HT1080 (cell line): Measurements from ENCODE around the gene HAUS3. TPM values are rescaled to one million over a fixed set of nuclear protein-coding genes. Genes with fewer than 3 reads are reported as not detected.
A peak's percentile ranks its signal among the peaks of the same experiment; 100 is the strongest.

Source experiments
- DNase-seq: peaks from one replicate; pipeline ENCODE4 v3.0.0-alpha.2; 2015; ENCODE audit warnings: low read depth
- total RNA-seq: library from RNA; depleted of rRNA; stranded (reverse); fragments of >200 nt; shearing (Covaris generic); gene quantifications from 2 replicates; pipeline ENCODE4 v1.2.3, GENCODE V29; 2014

HAUS3 gene
- total RNA-seq, 1 experiment from 2014 or later = 16.7 TPM

DNA sequence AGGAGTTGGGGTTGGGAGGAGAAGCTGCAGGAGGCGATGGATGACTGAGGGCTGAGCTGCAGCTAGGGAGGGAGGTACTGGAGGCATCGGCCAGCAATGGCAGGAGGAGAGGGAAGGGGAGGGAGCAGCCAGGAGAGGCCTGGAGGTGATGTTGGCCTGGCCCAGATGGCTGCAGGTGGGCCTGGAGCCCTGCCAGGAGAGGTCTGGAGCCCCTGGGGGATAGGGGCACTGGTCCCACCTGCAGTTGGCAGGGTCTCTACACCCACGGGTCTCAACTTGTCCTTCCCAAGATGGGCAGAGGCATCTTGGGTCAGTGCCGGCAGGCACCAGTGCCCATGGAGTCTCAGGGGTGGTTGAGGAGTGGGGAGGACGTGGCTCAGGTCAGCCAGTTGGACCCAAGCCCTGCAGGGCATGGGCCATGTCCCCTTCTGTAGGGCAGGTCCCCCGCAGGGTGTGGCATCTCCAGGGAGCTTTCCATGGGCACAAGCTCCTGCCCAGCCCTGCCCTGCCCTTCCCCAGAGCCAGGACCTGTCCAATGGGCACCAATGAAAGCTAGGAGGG, 22.6 kb upstream of the HAUS3 start:
- no peak for DNase-seq

DNA sequence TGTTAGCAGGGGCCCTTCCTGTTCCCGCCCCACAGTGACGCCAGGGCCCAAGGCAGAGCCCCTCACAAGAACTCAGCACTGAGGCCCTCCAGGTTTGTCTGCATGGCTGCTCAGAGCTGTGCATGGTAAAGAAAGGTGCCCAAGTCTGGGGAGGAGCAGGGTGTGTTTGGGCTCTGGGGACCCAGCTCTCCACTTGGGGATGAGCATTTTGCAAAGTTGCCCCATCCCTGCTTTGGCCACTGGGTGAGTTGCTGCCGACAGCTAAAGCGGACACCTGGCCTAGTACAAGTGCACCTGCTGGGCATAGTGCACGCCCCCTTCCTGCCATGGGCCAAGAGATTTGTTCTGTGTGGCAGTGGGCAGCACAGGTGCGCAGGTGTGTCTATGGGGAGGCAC, 22.0 kb upstream of the HAUS3 start:
- DNase-seq = no peak

DNA sequence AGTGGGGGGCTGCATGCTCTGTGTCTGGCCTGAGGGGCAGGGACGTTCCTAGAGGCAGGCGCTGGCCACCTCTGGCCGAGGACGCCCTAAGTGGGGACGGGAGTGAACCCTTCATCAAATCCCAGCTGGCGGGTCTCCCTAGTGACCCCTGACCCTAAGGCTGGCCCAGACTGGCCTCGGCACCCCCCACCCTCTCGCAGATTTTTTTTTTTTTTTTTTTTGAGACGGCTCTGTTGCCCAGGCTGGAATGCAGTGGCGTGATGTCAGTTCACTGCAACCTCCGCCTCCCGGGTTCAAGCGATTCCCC, 21.0 kb upstream of the HAUS3 start:
- DNase-seq = no peak

DNA sequence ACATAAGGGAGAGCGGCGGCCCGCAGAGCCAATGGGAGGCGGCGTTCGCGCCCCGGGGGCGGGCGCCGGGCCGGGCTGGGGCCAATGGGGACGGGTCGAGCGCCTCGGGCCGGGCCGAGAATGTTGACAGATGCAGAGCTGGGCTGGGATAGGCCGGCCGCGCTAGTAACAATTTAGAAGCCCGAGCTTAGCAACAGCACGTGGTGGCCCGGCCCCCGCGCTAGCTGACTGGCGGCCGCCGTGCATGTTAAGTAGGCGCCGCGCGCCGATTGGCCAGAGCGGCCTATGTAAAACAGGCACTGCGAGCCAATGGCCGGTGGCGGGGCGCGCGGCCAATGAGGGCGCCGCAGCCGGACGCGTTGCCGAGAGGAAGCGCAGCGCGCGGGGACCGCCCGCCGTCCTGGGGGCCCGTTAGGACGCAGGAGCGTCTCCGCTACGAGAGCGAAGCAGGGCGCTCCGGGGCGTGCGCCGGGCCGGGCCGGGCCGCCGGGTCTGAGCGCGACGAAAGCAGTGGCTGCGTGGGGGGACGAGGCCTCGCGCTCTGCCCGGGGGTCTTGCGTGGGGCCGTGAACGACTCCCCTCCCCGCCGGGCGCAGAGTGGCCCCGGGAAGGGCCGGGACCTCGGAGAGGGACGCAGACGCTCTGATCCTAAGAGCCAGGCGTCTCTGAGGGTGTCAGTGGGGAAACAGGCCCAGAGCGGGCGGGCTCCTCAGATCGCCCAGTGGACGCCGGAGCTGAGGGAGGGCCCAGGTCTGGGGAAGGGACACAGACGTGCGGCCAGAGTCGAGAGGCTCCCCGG, 20.4 kb upstream of the HAUS3 start:
- DNase-seq = peak; percentile 100

DNA sequence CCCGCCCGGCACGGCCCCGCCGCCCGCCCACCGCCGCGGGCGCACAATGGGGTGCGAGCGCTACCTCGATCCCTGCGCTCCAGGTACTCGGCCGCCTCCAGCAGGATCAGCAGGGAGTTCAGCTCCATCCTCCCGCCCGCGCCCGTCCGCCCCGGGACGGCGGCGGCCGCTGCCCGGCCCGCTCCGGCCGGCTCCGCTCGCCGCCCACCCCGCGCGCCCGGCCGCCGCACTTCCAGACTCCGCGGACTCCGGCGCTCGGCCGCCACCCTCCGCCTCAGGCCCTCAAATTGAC, 19.9 kb upstream of the HAUS3 start, which contains the start of gene MXD4:
MXD4 (minus strand) TSS at position 257 of the 292 bp plus-strand sequence; CDS start at position 128, 129 bp downstream.
- no peak for DNase-seq

DNA sequence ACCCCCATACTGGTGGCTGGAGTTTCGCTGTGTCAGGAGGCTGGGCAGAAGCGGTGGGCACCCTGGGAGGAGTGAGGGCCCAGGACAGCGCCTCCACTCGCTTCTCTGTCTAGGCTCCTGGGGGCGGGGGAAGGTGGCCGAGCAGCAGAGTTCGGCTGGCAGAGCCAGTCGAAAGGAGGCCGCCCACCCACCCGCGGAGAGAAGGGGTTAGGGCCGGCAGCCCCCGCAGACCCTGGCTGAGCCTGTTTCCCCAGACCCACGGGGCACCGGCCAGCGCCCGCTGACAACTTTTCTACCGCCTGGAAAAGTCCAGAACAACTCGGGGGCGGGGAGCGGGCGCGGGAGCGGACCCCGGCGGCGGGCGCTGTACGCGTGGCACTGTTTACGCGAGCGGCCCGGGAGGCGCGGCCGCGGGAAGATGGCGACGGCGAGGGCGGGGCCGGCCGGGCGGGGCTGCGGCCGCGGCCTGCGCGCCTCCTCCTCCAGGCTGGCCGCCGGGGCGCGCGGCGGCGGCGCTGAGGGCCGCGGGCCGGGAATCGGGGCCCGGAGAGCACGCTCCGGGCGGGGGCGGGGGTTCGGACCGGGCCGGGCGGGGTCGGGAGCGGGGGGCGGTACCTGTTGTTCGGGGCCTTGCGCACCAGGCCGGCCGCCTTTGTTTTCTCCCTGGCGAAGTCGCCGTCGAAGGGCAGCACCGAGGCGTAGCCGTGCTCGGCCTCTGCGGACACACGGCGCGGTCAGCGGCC, 19.4 kb upstream of the HAUS3 start:
- DNase-seq = no peak

DNA sequence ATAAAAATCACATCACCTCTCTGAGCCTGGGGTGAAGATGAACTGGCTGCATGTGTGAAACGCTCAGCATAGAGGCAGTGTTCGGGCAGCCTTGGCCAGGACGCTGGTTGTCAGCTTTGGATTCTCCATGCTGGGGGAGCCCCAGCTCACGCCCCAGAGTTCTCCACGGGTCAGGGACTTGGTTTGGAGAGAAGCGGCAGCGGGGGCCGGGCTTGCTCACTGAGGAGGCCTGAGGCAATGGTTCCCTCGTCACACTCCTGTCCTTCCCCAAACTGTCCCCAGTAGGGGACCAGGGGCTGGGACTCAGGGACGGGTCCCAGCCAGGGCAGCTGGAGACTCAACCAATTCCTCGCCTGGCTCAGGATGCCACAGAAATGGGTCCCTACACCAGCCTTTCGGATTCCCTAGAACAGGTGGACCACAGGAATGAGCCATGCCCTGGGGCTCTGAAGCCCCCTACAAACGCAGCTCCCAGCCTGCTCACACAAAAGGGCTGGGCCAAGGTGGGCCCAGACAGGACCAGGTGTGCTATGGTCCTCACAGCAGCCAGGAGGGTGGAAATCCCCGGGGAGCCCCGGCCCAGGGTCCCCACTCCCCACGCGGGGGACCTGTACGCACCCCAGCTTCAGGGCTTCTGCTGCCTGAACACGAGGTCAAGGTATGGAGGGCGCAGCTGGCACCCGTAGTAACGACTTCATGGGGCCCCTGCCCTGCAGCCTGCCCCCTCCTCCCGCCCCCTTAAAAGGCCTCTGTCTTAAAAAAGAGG, 18.6 kb upstream of the HAUS3 start:
- no peak for DNase-seq

DNA sequence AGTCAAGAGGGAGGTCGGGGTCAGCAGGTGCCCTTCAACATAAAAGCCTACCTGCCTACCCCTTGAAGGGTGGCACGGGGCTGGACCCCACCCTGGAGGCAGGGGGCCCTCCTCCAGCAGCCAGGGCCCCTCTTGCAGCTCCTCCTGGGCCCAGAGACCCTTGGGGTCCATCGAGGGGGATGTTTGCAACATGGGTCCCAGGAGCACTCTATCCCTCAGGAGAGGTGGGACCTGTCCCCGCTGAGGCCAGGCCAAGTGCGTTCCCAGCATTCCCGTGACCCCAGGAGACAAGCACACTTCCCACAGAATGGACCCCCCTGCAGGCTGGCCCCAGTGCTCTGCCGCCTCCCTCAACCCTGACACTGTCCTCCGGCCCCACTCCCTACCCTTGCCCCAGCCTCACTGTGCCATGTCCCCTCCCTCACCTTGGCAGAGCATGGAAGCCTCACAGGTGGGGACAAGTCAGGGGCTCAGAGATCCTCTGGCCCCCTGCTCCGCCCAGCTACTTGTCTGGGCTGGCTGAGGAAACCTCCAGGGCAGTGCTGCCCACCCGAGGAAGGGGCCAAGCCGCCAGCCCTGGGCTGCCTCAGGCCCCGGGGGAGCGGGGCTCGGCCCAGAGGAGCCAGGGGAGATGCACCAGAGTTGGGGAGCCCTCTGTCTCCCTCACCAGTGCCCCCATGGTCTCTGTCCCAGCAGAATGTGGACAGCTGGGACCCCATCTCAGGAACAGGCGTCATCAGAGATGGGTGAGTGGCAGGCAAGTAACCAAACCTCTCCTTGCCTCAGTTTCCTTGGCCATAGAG, 17.8 kb upstream of the HAUS3 start:
- DNase-seq = no peak

DNA sequence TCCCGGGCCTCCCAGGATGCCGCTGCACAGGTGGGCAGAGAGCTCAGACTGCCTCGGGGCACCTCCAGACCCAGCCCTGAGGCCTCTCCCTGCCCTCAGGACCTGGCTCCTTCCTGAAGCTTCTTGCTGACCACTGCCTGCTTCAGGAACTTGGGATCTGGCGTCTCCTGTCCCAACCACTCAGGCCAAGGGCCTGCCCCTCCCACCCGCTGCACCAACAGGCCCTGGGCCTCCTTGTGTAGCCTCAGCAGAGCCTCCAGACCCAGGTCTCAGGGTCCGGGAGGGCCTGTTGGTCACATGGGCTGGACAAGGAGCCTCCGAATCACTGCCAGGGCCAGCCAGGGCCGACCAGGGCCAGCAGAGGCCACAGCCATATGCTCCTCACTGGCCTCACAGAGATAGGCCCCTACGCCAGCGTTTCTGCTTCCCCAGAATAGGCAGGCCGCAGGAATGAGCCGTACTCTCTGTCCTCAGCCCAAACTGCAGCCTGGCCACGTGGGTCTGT, 17.2 kb upstream of the HAUS3 start:
- no peak for DNase-seq

DNA sequence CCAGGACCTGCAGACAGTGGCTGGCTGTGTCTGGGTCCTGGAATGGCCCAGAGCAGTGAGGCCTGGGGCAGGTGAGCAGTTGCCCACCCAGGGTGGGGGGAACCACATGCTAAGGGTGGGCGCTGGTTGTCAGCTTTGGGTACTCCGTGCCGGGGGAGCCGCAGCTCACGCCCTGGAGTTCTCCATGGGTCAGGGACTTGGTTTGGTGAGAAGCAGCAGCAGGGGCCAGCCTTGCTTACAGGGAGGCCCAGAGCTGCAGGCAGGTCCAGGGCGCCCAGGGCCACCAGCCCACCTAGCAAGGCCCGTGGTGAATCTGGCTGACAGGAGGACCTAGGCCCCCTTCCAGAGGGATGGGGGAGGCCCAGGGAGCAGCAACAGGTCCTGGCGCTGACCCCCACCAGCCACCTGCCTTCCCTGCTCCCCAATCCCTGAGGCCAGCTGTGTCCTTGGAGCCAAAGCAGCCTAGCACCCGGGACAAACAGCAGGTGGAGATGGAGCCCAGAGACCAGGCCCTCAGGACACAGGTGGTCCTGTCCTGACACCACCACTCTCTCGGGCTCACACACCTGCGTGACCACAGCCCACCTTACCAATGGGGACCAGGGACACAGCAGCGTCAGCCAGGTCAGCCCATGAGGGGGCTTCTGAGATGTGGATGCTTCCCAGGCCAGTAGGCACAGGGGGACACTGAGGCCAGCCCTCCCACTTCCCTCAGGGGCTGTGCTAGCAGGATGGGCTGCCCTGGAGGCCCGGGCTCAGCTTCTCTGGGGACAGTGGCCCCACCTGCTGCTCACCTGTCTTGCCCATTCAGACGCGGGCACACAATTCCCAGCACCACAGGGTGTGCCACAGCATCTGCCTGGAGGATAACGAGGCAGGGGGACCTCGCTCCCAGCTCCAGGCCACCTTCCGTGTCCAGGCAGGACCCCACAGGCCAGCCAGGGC, 16.4 kb upstream of the HAUS3 start:
- DNase-seq = no peak

DNA sequence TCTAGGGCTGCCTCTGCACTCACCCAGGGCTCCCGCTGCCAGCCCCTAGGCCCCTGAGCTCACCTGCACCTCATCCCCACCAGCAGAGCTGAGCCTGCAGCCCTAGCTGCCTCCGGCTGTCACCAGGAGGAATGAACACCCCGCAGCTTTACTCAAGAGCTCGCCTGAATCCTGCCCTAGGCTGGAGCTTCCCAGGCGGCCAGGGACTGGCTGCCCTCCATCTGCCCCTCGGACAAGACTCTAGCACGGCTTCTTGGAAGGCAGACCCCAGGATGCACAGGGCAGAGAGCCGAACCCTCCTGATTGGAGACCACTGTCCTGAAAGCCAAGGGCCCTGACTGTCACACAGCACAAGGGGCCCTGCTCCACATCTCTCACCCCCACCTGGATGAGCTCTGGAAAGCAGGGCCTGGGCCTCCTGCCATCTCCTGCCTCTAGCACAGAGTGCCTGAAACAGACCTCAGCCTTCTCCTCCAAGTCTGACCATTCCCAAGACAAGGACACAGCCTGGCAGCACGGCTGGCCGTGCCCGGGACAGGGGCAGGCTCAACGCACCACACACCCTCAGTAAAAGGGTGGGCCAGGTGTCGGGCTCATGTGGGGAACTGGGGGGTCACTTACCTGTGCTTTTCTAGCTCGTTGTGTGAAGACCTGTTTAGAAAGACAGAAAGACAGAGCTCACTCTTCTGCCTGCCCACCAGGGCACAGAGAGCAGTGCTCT, 15.6 kb upstream of the HAUS3 start:
- no peak for DNase-seq

DNA sequence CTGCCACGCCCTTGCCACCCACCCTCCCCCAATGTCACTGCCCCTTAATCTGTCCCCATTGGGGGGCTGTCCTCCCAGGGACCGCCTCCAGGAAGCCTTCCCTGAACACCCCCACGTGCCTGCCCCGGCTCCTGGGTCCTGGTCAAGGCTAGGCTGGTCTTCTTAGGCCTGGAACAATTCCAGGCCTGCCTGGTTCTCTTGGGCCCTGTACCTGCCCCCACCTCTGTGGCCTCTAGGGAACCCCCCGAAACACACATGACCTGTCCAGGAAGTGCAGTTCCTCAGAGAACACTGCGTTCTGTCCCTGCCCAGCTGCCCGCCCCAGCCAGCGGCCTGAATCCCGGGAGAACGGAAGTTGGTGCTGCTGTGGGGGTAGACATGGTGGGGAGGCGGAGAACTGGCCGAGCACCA, 14.9 kb upstream of the HAUS3 start:
- DNase-seq = no peak

DNA sequence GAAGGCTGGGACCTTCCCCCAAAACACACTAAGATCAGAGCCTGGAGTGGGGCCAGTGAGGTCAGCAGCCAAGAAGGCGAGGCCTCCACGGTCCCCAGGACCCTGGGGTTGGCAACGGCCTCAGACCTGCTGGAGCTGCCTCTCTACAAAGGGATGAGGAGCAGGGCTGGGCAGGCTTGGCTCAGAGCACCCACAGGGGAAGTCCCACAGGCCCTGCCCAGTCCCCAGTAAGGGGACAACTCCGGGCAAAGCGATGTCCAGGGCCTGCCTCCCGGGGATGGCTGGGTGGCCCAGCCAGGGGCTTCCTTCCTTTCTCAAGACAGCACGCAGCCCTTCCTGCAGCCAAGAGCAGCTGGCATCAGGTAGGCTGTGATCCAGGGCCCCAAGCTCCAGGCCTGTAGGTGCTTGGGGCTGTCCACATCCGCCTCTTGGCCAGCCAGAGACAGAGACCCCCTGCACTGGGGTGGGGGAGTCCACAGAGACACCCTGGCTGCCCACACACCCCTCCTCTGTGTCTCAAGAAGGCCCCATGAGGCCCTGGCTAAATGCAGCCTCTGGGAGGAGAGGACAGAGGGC, 14.3 kb upstream of the HAUS3 start:
- no peak for DNase-seq

DNA sequence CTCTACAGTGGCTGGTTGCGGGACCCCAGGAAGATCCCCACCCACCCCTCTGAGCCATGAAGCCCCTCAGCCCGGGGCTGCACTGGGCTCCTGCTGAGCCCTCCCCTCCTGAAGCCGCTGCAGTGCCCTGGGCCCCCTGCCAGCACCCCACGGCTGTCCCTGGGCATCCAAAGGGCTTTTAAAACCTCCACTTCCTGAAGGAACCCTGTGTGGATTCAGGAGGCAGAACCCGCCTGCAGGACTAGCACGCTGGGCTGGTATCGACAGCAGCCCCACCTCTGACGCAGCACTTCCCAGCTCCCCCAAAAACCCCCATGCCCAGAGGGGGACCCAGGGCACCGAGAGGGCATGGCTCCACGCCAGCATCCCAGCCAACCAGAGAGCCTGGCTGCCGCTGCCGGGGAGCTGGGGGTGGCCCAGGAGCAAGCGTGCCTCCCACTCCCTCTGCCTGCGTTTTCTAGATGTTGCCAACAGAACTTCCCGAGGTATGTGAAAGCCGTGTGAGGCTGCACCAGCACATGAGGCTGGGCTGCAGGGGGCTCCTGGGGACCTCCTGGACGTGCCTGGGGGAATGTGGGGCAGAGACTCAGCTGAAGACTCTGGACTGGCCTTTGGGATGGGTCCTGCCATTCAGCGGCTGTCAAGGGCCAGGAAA, 13.7 kb upstream of the HAUS3 start:
- DNase-seq = no peak

DNA sequence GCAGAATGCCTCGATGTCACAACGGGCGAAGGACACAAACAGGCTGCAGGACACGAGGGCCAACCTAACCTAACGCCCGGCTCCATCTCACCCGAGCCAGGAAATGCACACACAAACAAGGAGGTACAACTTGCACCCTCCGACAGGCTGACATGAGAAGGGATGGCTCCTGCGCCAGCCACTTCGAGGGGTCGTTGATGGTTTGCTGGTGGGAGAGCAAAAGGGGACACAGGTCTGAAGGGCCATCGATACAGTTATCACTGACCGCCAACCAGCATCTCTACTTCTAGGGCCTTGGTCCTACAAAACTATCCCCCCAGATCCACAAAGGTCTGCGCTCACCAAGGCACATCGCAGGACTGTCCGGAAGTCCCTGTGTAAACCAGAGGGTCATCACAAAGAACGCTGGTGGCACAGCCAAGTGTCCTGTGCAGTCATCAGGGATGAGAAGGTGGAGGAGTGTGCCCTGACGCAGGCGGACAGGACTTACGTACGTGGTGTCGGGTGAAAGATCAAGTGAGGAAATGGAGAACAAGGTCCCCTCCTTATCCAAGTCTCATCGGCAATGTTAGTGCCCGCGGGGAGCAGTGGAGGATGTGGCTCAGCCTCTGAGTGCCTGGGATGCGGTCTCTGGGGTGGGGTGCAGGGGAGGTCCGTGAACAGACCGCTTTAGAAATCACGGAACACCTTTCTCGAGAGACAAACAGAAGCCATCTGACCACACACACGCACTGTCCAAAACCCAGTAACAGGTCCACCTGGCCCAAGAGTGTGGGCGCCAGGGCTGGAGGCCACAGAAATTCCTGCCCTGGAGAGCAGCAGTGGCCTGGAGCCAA, 13.0 kb upstream of the HAUS3 start:
- DNase-seq = no peak

DNA sequence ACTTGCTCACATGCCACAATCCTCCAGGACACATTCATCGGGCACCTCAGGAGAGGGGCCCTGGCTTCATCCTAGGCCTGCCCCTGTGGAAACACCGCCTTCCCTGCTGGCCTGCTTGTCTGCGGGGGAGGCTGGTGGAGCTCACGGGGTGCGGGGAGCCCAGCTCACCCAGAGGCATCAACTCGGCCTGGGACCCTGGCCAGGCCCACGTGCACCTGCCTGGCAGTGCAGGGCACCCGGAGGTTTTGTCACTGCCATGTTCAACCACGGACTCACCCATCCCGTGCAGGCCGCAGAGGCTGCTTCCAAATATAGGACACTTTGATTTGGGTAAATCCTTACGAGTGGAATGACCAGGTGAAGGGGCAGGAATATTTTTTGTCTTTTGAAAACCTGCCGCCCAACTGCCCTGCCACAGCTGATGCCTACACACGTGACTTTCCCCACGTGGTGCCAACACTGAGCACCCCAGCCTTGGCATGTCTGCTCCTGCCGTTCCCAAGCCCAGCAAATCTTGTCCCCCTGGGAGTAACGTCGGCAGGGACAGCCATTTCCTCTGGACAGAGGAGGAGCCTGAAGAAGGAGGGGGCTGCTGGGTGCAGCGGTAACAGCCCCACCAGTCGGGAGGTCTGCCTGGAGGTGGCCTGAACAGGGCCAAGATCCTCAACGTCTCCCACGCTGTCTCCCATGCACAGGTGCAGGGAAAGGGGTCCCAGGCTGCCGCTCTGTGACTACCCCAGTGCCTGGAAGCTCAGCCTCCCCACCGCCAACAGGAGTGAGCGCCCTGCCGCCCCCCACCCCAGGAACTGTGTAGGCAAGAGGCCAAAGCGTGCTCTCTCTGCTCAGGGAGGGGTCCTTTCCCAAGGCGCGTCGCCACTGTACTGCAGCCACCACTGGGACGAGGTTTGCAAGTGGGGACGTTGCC, 11.5 kb upstream of the HAUS3 start:
- no peak for DNase-seq
